T-helper 9 cell (primary cell): ENCODE results near the gene OR11H7.
"Not testable (repeated sequence)": the region's sequence is repeated elsewhere in the genome, so short reads cannot be mapped to it uniquely, and the experiment has no call there.

Experiments used
- DNase-seq: peaks from one replicate; pipeline ENCODE4 v3.0.0-alpha.2; 2020

OR11H7 gene

DNA sequence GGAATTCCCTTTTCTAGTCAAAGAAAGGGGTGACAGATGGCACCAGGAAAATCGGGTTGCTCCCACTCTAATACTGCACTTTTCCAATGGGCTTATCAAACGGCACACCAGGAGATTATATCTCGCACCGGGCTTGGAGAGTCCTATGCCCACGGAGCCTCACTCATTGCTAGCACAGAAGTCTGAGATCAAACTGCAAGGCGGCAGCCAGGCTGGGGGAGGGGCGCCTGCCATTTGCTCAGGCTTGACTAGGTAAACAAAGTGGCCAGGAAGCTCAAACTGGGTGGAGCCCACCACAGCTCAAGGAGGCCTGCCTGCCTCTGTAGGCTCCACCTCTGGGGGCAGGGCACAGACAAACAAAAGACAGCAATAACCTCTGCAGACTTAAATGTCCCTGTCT lies 51.5 kb downstream of the OR11H7 start:
- not testable (repeated sequence) for DNase-seq
